MG63 (cell line): Measurements from ENCODE around the gene PAXX. TPM values are rescaled to one million over a fixed set of nuclear protein-coding genes. Genes with fewer than 3 reads are reported as not detected.
A peak's percentile ranks its signal among the peaks of the same experiment; 100 is the strongest.

ENCODE experiments used
- DNase-seq: peaks from one replicate; pipeline ENCODE4 v3.0.0-alpha.2; 2020
- H3K27me3 ChIP-seq: fragments of 250-450 bp; sonication (Bioruptor Pico); 2 replicates; pipeline ENCODE4 v1.5.1; 2020; ENCODE audit warnings: mild to moderate bottlenecking, moderate library complexity
- H3K36me3 ChIP-seq: fragments of 250-450 bp; sonication (Bioruptor Pico); 2 replicates; pipeline ENCODE4 v1.5.1; 2020; ENCODE audit warnings: mild to moderate bottlenecking, moderate library complexity
- H3K4me3 ChIP-seq: fragments of 250-450 bp; sonication (Bioruptor Pico); 2 replicates; pipeline ENCODE4 v1.5.1; 2020; ENCODE audit warnings: mild to moderate bottlenecking, moderate library complexity
- H3K9me3 ChIP-seq: fragments of 250-450 bp; sonication (Bioruptor Pico); 2 replicates; pipeline ENCODE4 v1.5.1; 2020; ENCODE audit warnings: mild to moderate bottlenecking, moderate library complexity
- total RNA-seq: library from RNA; depleted of rRNA; stranded (reverse); fragments of >200 nt; shearing (Covaris generic); gene quantifications from 2 replicates; pipeline ENCODE4 v1.2.3, GENCODE V29; 2014; ENCODE audit warnings: low replicate concordance; rRNA removed

PAXX gene, protein sequence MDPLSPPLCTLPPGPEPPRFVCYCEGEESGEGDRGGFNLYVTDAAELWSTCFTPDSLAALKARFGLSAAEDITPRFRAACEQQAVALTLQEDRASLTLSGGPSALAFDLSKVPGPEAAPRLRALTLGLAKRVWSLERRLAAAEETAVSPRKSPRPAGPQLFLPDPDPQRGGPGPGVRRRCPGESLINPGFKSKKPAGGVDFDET
- total RNA-seq, result 27.5 and 63.0 TPM in 2 replicates

DNA sequence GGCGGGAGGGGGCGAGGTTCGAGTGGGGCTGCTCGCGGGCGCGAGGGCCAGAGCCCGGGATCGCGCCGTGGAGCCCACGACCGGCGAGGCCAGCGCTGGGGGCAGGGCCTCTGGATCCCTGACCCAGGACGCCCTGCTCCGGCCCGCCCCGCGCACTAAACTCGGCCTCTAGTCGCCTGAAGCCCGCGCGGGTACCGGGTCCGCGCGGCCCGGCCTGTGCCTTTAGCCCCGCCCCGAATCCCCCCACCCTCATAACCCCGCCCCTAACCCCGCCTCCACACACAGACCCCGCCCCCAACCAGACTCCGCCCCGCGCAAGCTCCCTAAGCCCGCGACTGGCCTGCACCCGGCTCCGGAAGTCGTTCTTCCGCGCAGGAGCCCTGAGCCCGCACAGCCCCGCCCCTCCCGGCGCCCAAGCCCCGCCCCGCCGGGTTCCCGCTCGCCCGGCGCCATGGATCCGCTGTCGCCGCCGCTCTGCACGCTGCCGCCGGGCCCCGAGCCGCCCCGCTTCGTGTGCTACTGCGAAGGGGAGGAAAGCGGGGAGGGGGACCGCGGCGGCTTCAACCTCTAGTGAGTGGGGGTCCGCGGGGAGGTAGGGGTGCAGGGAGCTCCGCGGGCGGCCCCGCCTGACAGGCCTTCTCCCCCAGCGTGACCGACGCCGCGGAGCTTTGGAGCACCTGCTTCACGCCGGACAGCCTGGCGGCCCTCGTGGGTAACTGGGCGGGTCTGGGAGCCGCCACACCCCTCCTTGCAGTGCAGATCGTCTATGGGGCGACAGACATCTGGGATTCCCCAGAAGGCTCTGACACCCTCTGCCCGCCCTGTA is at the start of gene PAXX:
TSS of gene PAXX (plus strand) at position 430 of the 826 bp plus-strand sequence. CDS start at position 452, 22 bp downstream.
- no peaks in the 10 kb centered on the region for H3K36me3 ChIP-seq
- H3K4me3 ChIP-seq, result peak within 1 kb of the TSS; percentile 74
- no peaks in the 10 kb centered on the region for H3K27me3 ChIP-seq
- H3K9me3 ChIP-seq, result no peaks in the 10 kb centered on the region
- peak; percentile 85 for DNase-seq

DNA sequence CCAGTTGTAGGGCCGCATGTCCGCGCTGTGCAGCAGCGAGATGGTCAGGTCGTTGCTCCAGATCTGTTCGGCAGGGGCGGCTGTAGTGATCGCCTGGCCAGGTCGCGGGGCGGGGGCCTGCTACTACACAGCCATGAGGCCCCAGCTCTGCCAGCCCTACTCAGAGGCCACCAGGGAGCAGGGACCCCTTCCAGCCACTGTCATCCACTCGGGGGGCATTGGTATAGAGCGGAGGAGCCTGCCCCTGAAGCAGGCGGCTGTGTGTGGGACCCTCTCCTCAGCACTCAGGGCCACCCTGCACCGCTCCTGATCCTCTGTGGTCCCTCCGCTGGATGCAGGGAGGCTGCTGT is 49.4 kb upstream of the PAXX start:
- H3K9me3 ChIP-seq, result no peaks in the 10 kb centered on the region
- no peaks in the 10 kb centered on the region for H3K27me3 ChIP-seq
- DNase-seq, result no peak
- H3K36me3 ChIP-seq, result peaks cover 38% of the 10 kb centered on the region
- H3K4me3 ChIP-seq, result peak overlapping the region; percentile 83

DNA sequence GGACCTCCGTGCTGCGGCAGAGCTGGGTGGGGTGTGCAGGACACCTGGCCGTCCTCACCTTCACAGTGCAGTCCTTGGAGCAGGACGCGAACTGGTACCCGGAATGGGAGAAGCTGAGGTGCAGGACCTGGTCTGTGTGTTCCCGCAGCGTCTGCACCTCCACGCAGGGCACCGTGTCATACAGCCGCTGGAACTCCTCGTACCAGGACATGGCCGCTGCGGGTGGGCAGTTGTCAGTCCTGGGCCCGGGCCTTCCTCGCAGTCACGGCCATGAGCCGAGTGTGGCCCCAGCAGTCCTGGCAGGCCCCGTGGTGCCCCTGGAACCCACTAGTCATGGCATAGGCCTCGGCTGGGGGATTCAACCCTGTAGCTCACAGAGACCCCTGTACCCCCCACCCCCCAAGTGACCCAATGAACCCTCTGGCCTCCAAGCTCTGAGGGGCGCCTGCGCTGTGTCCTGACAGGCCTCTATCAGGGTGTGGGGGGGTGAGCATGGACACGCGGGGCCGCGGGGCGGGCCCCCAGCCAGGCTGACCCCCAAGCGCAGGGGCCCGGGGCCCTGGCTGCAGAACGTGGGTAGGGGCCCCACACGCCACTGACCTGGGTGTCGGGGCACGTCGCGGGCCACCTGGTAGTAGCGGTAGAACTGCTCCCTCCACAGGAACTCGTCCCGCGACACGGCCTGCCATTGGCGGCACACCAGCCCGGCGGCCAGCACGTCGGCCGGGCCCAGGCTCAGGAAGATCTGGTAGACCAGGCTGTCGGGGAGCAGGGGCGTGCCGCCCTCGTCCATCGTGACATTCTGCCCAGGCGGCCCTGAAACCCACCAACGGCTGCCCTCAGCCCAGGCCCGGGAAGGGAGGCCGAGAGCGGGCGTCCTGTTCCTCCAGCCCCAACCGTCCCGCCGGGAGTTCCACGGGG is 48.7 kb upstream of the PAXX start:
- no peaks in the 10 kb centered on the region for H3K27me3 ChIP-seq
- peak overlapping the region; percentile 83 for H3K4me3 ChIP-seq
- H3K9me3 ChIP-seq, result no peaks in the 10 kb centered on the region
- peaks cover 38% of the 10 kb centered on the region for H3K36me3 ChIP-seq
- peak; percentile 45 for DNase-seq

DNA sequence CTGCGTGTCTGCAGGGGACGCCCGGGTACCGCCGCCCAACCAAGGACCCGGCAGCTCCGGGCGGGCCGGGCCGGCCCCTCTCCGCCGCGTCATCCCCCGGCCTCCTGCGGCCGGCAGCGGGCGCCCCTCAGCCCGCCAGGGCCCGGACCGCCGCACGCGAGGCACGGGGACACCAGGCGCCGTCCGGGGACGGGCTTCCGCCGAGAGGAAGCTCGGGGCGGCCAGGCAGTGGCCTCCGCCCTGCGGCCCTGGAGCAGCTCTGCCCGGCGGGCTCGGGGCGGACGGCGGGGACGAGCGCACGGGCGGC is 48.1 kb upstream of the PAXX start:
- H3K4me3 ChIP-seq, result peak overlapping the region; percentile 83
- no peak for DNase-seq
- no peaks in the 10 kb centered on the region for H3K27me3 ChIP-seq
- H3K9me3 ChIP-seq, result no peaks in the 10 kb centered on the region
- H3K36me3 ChIP-seq, result peaks cover 38% of the 10 kb centered on the region

DNA sequence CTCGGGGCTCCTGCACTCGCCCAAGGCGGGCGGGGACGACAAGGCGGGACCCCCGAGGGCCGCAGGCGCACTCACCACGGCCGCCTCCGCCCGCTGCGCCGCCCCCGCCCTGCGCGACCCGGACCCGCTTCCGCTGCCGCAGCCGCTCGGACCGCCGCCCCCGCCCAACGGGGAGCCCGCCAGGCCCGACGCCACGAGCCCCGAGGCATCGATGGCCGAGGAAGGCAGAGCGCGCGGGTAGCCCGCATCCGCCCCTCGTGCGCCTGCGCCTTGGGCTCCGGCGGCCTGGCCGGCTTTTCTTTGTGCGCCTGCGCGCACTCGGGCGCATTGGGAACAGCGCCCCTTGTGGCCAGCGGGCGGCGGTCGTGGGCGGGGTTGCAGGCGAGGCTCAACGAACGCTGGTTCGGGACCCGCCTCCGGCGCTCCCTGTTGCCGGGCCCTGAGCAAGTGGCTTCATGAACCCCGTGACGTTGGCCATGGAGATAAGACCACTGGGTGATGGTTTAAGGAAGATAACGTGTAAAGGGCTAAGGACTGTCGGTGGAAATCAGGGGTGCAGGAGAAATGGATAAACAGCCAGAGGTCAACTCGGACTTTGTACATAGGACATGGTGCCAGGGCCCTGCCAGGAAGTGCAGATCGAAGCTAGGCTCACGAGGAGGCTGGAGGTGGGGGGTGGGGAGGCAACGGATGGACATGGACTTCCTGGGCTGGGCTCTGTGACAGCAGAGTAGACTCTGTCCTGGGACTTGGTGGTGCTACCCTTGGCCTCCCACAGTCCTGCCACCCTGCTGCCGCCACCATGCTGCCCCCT is 47.5 kb upstream of the PAXX start, which contains the start of the genes C8G and FBXW5:
TSS of gene C8G (plus strand) at position 725 of the 814 bp plus-strand sequence. CDS start at position 803, 78 bp downstream.
TSS of gene FBXW5 (minus strand) at position 220 of the 814 bp plus-strand sequence. CDS start 655 bp downstream, outside the sequence.
- H3K4me3 ChIP-seq, result peak within 1 kb of the TSS; percentile 83
- H3K36me3 ChIP-seq, result peaks cover 38% of the 10 kb centered on the region
- no peaks in the 10 kb centered on the region for H3K27me3 ChIP-seq
- no peaks in the 10 kb centered on the region for H3K9me3 ChIP-seq
- DNase-seq, result peak; percentile 95

DNA sequence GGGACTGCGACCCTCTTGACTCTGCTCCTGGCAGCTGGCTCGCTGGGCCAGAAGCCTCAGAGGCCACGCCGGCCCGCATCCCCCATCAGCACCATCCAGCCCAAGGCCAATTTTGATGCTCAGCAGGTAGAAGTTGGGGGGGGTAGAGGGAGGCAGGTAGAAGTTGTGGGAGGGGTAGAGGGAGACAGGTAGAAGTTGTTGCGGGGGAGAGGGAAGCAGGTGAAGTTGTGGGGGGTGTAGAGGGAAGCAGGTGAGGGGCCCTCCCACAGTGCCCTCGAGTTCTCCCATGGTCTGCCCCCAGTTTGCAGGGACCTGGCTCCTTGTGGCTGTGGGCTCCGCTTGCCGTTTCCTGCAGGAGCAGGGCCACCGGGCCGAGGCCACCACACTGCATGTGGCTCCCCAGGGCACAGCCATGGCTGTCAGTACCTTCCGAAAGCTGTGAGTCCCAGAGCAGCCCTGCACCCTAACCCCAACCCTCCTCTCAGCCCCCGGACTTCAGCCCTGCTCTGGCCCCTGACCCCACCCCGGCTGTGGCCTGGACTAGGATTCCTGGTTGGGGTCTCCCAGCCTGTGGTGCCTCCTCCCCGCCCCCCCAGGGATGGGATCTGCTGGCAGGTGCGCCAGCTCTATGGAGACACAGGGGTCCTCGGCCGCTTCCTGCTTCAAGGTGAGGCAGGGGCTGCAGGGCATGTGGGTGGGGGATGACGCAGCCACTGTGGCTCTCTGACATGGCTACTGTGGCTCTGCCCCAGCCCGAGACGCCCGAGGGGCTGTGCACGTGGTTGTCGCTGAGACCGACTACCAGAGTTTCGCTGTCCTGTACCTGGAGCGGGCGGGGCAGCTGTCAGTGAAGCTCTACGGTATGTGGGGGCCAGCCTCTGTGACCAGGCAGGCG is 46.6 kb upstream of the PAXX start:
- Histone ChIP-seq H3K36me3 (peaks cover 31% of the 10 kb centered on the region), H3K27me3 (no peaks in the 10 kb centered on the region), H3K4me3 (no peak overlapping the region), H3K9me3 (no peaks in the 10 kb centered on the region)
- no peak for DNase-seq

DNA sequence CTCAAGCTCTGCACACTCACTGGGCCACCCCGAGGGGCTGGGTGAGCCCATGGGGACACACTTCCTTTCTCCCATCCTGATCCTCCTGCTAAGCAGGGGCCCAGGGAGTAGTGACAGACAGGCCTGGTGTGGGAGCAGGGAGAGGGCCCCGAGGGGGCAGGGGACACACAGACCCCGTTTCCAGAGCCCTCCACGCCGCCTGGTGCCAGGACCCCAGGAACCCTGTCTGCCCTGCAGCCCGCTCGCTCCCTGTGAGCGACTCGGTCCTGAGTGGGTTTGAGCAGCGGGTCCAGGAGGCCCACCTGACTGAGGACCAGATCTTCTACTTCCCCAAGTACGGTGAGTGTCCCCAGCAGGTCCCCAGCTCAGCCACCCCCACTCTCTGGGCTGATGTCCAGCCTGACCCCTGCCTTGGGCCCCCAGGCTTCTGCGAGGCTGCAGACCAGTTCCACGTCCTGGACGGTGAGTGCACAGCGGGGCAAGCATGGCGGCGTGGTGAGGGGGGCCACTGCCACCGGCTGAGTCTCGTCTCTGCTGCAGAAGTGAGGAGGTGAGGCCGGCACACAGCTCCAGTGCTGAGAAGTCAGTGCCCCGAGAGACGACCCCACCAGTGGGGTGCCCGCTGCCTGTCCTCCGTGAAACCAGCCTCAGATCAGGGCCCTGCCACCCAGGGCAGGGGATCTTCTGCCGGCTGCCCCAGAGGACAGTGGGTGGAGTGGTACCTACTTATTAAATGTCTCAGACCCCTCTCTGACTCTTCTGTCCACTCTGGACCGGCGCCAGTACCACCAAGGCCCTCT is 45.8 kb upstream of the PAXX start:
- Histone ChIP-seq H3K4me3 (no peak overlapping the region), H3K27me3 (no peaks in the 10 kb centered on the region), H3K36me3 (peaks cover 22% of the 10 kb centered on the region), H3K9me3 (no peaks in the 10 kb centered on the region)
- no peak for DNase-seq

DNA sequence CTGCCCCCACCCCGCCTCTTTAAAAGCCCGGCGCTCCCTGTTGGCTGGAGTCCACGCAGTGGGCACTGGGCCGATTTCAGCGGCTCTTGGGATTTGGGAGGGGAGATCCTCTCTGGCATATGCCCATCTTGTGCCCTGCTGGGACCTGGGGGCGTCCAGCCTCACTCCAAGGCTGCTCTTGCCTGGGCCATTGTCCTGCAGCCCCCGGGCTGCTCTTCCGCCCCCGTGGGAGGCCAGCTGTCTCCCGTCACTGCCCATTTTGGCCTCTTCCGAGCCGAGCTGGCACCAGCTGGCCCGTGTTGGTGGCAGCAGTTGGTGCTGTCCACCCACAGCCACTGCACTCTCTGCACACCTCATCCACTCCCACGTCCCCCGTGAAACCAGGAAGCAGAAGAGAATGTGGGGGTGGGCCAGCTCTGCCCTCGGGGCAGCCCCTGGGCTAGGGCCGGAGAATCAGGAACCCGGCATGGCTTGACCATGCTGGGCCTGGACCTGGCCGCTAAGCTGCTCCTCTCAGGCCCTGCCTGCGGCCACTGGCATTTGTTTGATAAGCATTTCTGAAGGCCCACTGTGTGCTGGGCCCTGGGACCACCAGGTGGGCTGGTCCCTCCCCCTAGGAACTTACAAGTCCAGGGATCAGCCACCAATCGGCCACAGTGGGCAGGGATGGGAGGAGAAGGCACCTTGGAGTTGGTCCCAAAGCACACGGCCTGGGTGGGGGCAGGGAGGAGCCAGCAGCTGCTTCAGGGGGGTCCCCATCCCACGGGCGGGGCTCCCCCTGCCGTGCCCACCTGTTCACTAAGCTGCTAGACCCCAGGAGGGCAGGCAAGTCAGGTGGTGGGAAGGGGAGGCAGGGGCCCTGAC is 45.0 kb upstream of the PAXX start:
- no peak for DNase-seq
- Histone ChIP-seq H3K9me3 (no peaks in the 10 kb centered on the region), H3K27me3 (no peaks in the 10 kb centered on the region), H3K36me3 (peaks cover 14% of the 10 kb centered on the region), H3K4me3 (no peak overlapping the region)

DNA sequence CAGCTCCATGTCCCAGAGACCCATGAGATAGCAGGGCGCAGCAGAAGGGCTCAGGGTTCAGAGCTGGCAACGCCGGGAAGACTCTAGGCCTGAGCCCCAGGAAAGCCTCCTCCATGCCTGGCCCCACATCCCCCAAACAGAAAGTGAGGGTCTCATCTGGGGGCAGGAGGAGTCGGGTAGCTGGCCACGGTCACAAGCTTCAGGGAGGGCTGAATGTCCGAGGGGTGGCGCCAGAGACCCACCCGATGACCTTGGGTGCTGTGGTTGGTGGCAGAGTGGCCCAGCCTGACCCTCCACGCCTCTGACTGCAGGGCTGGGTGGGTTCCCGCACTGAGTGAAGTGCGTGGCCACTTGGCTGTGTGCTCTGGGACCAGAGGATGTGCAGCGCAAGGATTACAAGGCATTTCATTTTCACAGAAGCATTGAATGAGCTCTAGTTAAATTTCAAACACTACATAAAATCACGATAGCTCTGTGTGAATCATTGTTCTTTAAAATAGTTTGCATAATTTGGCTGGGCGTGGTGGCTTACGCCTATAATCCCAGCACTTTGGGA is 44.2 kb upstream of the PAXX start:
- Histone ChIP-seq H3K4me3 (no peak overlapping the region), H3K36me3 (peaks cover 6% of the 10 kb centered on the region), H3K27me3 (no peaks in the 10 kb centered on the region), H3K9me3 (no peaks in the 10 kb centered on the region)
- peak; percentile 41 for DNase-seq

DNA sequence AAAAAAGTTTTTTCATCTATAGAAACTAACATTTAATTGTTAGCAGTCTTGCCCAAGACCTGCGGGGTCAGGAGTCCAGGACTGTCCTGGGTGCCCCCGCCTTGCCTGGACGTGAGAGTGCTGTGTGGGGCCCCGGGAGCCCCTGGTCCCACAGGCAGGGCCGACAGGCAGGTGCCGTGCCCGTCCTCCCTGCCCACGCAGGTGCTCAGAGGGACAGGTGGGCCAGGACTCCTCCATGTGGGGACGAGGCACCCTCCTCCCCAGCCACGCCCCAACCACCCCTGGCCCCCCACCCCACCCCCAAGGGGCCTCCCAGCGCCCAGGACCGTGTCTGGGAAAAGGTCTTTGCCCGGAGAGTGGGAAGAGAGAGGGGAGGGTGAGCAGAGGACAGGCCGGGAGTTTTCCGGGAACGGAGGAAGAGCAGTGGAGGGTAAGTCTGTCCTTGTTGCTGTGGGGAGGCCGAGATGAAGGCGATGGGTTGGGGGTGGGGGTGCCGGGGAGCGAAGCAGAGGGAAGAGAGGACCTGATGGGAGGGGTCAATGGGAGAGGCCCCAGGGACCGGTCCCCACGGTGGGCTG is 42.9 kb upstream of the PAXX start:
- DNase-seq, result no peak
- no peaks in the 10 kb centered on the region for H3K27me3 ChIP-seq
- no peaks in the 10 kb centered on the region for H3K36me3 ChIP-seq
- H3K9me3 ChIP-seq, result no peaks in the 10 kb centered on the region
- peak overlapping the region; percentile 65 for H3K4me3 ChIP-seq

DNA sequence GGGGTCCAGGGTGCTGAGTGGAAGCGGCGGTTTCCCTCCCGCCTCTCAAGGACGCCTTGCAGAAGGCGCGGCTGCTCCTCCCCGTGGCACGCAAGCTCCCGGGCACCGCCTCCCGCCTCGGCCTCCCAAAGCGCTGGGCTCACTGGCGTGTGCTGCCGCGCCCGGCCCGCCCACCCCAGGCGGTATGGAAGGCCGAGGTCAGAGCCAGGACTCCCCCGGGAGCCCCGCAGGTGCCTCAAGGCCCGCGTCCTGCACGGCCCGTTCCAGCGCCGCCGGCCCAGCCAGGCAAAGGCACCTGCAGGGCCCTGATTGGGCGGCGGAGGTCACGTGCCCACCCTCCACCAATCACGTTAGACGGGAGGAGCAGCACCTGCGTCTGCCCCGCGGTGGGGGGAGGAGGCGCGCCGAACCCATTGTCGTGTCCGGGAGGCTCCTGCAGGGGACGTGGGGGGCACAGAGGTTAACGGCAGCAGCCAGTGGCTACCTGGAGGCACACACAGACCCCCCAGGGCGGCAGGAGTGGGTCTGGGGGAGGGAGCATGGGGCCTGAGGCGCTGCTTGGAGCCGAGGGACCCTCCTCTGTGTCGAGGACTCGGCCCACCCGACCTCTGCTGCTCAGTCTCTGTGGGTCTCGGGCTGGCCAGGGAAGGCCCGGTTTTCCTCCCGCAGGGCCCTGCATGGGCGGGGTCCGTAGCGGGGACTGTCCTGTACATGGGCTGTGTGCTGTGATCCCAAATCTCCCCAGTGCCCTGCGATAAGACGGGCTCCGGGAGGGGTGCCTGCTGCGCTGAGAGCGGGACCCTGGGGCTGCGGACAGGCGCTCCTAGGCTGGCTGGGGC is 42.2 kb upstream of the PAXX start:
- H3K36me3 ChIP-seq, result no peaks in the 10 kb centered on the region
- H3K27me3 ChIP-seq, result no peaks in the 10 kb centered on the region
- no peaks in the 10 kb centered on the region for H3K9me3 ChIP-seq
- H3K4me3 ChIP-seq, result peak overlapping the region; percentile 65
- peak; percentile 91 for DNase-seq

DNA sequence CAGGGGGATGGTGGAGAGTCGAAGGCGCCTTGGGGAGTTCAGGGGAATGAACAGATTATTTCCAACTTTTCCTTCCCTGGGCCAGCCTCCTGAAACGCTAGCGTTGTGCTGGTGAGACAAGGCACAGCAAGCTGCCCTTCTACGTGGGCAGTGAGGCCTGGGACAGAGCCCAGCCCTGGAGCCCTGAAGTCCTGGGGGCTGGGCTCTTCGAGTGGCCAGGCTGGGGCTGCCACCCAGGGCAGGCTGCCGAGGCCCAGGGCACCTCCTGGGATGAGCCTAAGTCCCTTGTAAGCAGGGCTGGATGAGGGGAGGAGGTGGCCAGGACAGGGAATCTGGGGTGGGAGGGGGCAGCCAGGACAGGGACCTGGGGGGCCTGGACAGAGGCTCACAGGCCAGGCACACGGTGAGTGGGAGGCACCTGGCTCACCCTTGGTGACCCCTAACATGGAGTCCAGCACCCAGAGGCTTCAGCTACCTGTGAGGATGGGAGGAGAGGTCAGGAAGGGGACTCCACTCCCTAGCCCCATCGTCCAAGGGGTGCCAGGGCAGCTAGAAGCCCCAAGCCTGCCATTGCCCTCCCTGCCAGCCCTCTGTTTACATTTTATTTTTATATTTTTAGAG is 41.5 kb upstream of the PAXX start:
- H3K4me3 ChIP-seq, result peak overlapping the region; percentile 65; the same call in 1 of the 2 replicates
- no peaks in the 10 kb centered on the region for H3K36me3 ChIP-seq
- H3K9me3 ChIP-seq, result no peaks in the 10 kb centered on the region
- DNase-seq, result no peak
- no peaks in the 10 kb centered on the region for H3K27me3 ChIP-seq
